Spinal cord (tissue), 10 donors: ENCODE measurements around the gene ABHD14A. TPM values are rescaled to one million over a fixed set of nuclear protein-coding genes. Genes with fewer than 3 reads are reported as not detected.
"Not testable (repeated sequence)": the region's sequence is repeated elsewhere in the genome, so short reads cannot be mapped to it uniquely, and the experiment has no call there.

Source experiments
- DNase-seq, 6 donors: peaks; one replicate each; pipeline versions ENCODE4 v3.0.0 to v3.0.0-alpha.2; 2013 to 2015; ENCODE audit warnings: low spot score in 6 of 6, low read depth in 4 of 6
- H3K27ac ChIP-seq: one replicate; pipeline ENCODE4 v1.5.1; 2013; ENCODE audit warnings: low read depth, low read length, control low read depth
- H3K27me3 ChIP-seq: one replicate; pipeline ENCODE4 v1.6.1; 2013; ENCODE audit warnings: low read length; ENCODE audit not compliant: control insufficient read depth, insufficient read depth
- H3K36me3 ChIP-seq: one replicate; pipeline ENCODE4 v1.6.1; 2013; ENCODE audit warnings: low read length; ENCODE audit not compliant: control insufficient read depth, insufficient read depth
- H3K4me1 ChIP-seq: one replicate; pipeline ENCODE4 v1.6.1; 2013; ENCODE audit warnings: low read length; ENCODE audit not compliant: control insufficient read depth, insufficient read depth
- H3K4me3 ChIP-seq: one replicate; pipeline ENCODE4 v1.5.1; 2013; ENCODE audit warnings: low read depth, low read length, control low read depth
- H3K9me3 ChIP-seq: one replicate; pipeline ENCODE4 v1.6.1; 2013; ENCODE audit warnings: low read length; ENCODE audit not compliant: control insufficient read depth, insufficient read depth
- WGBS: methylation state at CpG from one replicate; pipeline ENCODE4 v1.1.5; 2013; ENCODE audit warnings: missing lambda C conversion rate; ENCODE audit not compliant: insufficient coverage; 5-methylcytosine and 5-hydroxymethylcytosine counted together
- polyA plus RNA-seq, 2 donors: library from polyadenylated mRNA; unstranded; fragments of 120-200 nt; gene quantifications; one replicate each; pipeline ENCODE4 v1.2.1, GENCODE V29; 2013; ENCODE audit not compliant: insufficient read length in 2 of 2
- total RNA-seq, 2 donors: library from RNA; depleted of rRNA in 1 of 2; stranded (reverse); fragments of 120-200 nt in 1 of 2; fragments of >200 nt in 1 of 2; gene quantifications; one replicate each; pipeline versions ENCODE4 v1.2.3 to v1.2.4, GENCODE V29; 2013 to 2014
- donor health status: healthy.

ABHD14A gene
- total and polyA plus RNA-seq, 4 donors: 20.5 to 66.6 (median 58.1) TPM

DNA sequence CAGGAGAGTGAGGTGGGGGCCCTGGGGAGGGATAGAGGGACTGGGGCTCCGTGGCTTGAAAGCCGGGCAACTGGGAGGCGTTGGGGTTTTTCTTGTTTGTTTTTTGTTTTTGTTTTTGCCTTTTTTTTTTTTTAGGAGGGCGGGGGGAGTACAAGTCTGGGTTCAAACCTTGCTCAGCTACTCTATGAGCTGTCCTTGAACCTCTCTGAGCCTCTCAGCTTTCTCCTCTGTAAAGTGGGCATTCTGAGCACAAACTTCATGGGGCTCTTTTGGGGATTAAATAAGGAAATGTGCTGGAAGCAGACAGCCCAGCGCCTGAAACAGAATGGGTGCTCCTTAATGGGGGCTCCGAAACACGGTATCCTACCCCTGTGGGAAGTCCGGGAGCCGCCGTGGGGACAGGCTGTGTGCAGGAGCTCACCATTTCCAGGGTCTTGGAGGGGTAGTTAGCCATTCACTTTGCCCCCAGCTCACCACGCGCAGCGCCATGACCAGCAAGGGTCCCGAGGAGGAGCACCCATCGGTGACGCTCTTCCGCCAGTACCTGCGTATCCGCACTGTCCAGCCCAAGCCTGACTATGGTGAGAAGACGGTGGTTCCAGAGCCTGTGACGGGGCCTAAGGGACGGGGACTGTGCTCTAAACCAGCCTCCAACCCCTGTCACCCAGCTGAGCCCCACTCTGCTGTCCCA lies 8.9 kb downstream of the ABHD14A start:
- Histone ChIP-seq H3K27me3 (no peaks in the 10 kb centered on the region), H3K4me3 (peak overlapping the region; percentile 60), H3K9me3 (no peaks in the 10 kb centered on the region), H3K36me3 (peaks cover 31% of the 10 kb centered on the region), H3K27ac (peak overlapping the region; percentile 95), H3K4me1 (peaks cover 25% of the 10 kb centered on the region)
- WGBS: 86% methylated on average over 18 of the region's 22 CpGs
- DNase-seq: no peak

DNA sequence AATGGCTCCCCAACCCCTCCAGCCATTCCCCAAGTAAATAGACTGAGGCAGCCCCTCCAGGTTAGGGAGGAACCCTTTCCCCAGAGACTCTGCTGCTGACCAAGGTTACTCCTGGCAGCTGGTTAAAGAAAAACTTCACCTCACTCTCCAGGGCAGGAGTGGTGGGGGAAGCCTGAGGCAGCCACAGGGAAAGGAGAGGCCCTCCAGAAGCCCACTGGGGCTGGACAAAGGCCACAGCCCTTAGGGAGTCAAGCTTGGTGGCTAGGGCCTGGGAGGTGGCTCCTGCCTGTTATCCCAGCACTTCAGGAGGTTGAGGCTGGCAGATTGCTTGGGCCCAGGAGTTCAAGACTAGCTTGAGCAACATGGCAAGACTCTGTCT lies 9.4 kb downstream of the ABHD14A start:
- peaks cover 31% of the 10 kb centered on the region for H3K36me3 ChIP-seq
- peaks cover 25% of the 10 kb centered on the region for H3K4me1 ChIP-seq
- H3K27me3 ChIP-seq: no peaks in the 10 kb centered on the region
- no peak for DNase-seq
- H3K4me3 ChIP-seq: no peak overlapping the region
- peak overlapping the region; percentile 95 for H3K27ac ChIP-seq
- no peaks in the 10 kb centered on the region for H3K9me3 ChIP-seq

- H3K27ac ChIP-seq: no peak overlapping the region
- H3K4me1 ChIP-seq: peaks cover 25% of the 10 kb centered on the region
- 97% methylated on average over 3 of the region's 6 CpGs for WGBS
- H3K4me3 ChIP-seq: no peak overlapping the region
- H3K27me3 ChIP-seq: no peaks in the 10 kb centered on the region
- H3K36me3 ChIP-seq: peaks cover 23% of the 10 kb centered on the region
- H3K9me3 ChIP-seq: no peaks in the 10 kb centered on the region
- no peak for DNase-seq
Measured at GRCh38 chr3:51985063-51985462, 10.2 kb downstream of the ABHD14A start.

GRCh38 chr3:51986010-51986947 lies 11.4 kb downstream of the ABHD14A start:
- peaks cover 25% of the 10 kb centered on the region for H3K4me1 ChIP-seq
- no peaks in the 10 kb centered on the region for H3K27me3 ChIP-seq
- H3K36me3 ChIP-seq: peaks cover 15% of the 10 kb centered on the region
- H3K27ac ChIP-seq: no peak overlapping the region
- no peak for DNase-seq
- no peak overlapping the region for H3K4me3 ChIP-seq
- H3K9me3 ChIP-seq: no peaks in the 10 kb centered on the region
- 90% methylated on average over 6 of the region's 12 CpGs for WGBS

- Histone ChIP-seq H3K36me3 (peaks cover 25% of the 10 kb centered on the region), H3K9me3 (no peaks in the 10 kb centered on the region), H3K27me3 (no peaks in the 10 kb centered on the region), H3K4me1 (peaks cover 18% of the 10 kb centered on the region), H3K4me3 (no peak overlapping the region), H3K27ac (no peak overlapping the region)
- DNase-seq: no peak
- 92% methylated on average over 4 of the region's 7 CpGs for WGBS
Measured at GRCh38 chr3:51987568-51987967, 12.7 kb downstream of the ABHD14A start.

DNA sequence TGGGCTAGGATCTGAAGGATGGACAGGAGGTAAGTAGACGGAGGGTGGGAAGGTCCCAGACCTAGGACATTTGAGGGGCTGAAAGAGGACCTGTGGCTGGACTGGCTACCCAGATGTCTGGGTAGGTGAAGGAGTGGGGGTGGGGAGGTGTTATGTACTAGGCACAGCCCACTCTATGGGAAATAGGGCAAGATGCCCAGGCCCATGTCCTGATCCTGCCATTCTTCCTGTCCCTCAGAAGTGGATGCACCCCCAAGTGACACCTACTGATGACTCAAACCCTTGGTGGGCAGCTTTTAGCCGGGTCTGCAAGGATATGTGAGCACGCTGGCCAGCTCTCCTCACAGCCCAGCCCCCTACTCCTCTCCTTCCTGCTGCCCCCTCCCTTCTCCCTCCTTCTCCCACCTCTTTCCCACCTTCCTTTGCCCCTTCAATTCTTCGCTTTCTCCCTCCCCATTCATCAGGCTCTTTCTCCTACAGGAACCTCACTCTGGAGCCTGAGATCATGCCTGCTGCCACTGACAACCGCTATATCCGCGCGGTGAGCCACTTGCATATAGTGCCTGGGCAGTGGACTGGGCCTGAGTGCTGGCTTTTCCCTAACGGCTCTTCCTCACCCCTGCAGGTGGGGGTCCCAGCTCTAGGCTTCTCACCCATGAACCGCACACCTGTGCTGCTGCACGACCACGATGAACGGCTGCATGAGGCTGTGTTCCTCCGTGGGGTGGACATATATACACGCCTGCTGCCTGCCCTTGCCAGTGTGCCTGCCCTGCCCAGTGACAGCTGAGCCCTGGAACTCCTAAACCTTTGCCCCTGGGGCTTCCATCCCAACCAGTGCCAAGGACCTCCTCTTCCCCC lies 13.7 kb downstream of the ABHD14A start:
- Histone ChIP-seq H3K36me3 (peaks cover 33% of the 10 kb centered on the region), H3K4me3 (no peak overlapping the region), H3K27me3 (no peaks in the 10 kb centered on the region), H3K4me1 (peaks cover 13% of the 10 kb centered on the region), H3K27ac (no peak overlapping the region), H3K9me3 (no peaks in the 10 kb centered on the region)
- DNase-seq: no peak
- 79% methylated on average over 15 of the region's 15 CpGs for WGBS

GRCh38 chr3:51990501-51990971 lies 15.7 kb downstream of the ABHD14A start:
- 72% methylated on average over 32 of the region's 38 CpGs for WGBS
- H3K9me3 ChIP-seq, DNase-seq, H3K27ac ChIP-seq, H3K27me3 ChIP-seq, H3K4me3 ChIP-seq: not testable (repeated sequence)
- Histone ChIP-seq H3K36me3 (peaks cover 51% of the 10 kb centered on the region), H3K4me1 (peaks cover 22% of the 10 kb centered on the region)

DNA sequence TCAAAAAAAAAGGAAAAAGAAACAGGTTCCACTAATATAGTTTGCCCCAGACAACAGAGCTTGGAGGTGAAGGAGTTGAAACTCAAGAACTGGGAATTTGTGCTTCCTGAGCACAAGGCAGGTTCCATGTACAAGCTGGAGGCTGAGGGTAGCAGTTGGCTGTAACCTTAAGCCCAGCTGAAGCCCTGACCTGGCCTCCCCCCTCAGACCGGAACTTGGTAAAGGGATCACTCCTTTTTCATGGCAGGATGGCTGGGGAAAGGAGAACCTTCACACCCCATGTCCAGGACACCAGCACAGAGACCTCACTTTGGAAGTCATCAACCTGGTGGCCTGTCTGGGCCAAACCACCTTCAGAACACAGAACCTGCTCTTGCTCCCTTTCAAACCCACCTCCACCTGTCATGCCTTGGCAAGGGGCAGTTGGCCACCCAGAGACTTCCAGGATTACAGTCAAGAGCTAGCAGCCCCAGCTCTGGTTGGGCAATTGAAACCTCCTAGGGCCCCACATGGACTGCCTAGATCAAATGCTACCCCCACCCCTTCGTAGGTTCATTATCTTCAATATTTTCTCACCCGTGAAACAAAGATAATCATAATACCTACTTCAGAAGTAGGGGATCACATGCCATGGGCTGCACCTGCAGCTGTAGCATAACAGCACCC lies 17.3 kb downstream of the ABHD14A start:
- 100% methylated on average over 1 of the region's 3 CpGs for WGBS
- no peaks in the 10 kb centered on the region for H3K9me3 ChIP-seq

DNA sequence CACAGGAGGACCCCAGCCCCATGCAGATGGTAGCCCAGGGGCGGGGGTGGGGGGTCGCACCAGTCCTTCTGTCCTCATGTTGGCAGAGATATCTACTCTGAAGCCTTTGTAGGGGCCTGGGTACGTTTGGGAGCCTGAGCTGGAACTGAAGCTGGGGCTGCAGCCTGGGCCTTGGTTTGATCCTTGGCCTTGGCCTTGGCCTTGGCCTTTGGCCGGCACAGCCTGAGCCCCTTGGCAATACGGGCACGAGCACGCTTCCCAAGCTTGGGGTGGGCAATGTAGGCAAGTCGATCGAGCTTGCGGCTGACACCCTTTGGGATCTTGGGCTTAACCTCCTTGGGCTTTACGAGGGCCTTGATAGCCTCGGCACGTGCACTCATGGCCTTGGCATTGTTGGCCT lies 18.8 kb downstream of the ABHD14A start:
- DNase-seq, H3K9me3 ChIP-seq, H3K4me3 ChIP-seq, H3K27me3 ChIP-seq, H3K27ac ChIP-seq: not testable (repeated sequence)
- Histone ChIP-seq H3K4me1 (peaks cover 28% of the 10 kb centered on the region), H3K36me3 (peaks cover 45% of the 10 kb centered on the region)
- WGBS: 90% methylated on average over 7 of the region's 13 CpGs

More for the DNA sequence above, 17.3 kb downstream of the ABHD14A start:
- Histone ChIP-seq H3K27me3 (no peaks in the 10 kb centered on the region), H3K4me1 (peaks cover 28% of the 10 kb centered on the region), H3K36me3 (peaks cover 45% of the 10 kb centered on the region), H3K27ac (no peak overlapping the region), H3K4me3 (no peak overlapping the region)
- no peak for DNase-seq
